Endothelial cell of umbilical vein (primary cell): Measurements from ENCODE around the gene PPP1CB. TPM values are rescaled to one million over a fixed set of nuclear protein-coding genes. Genes with fewer than 3 reads are reported as not detected.

Source experiments
- BruUV-seq: library from RNA; stranded (reverse); fragments of 400-500 nt; replicated peaks from 2 replicates; lab custom pipeline; 2021; lab: Mats Ljungman, UMichigan
- CTCF ChIA-PET: fragments of 300-600, 350-600 bp; sonication (Branson Sonifier 250); formaldehyde crosslinking; loops from one replicate; lab custom pipeline; 2021; ENCODE audit warnings: antibody characterized with exemption, inconsistent platforms; lab: Charles Lee
- POLR2A ChIA-PET: fragments of 300-600, 350-600 bp; sonication (Branson Sonifier 250); formaldehyde crosslinking; loops from one replicate; lab custom pipeline; 2021; ENCODE audit warnings: antibody characterized with exemption, inconsistent platforms; lab: Charles Lee
- DNase-seq: peaks from one replicate; pipeline ENCODE4 v3.0.0-alpha.2; 2011; ENCODE audit warnings: low read depth, low spot score
- FAIRE-seq: peaks from 2 replicates; lab custom pipeline; 2011; peaks lifted over from hg19 to GRCh38; lab: Jason Lieb, UNC
- H2AFZ ChIP-seq: 2 replicates; pipeline ENCODE4 v1.6.0; 2012; ENCODE audit warnings: low read depth, low read length, control low read depth, inconsistent platforms
- H3K27ac ChIP-seq: 2 replicates; pipeline ENCODE4 v1.5.1; 2011; ENCODE audit warnings: low read depth, mild to moderate bottlenecking, control low read depth, low read length, moderate library complexity; ENCODE audit not compliant: insufficient read depth
- H3K27me3 ChIP-seq, 2 experiments: 2 replicates each; pipeline versions ENCODE4 v1.6.0 to v1.6.1; 2011; ENCODE audit warnings: low read length in 2 of 2, mixed read lengths in 1 of 2; ENCODE audit not compliant: control insufficient read depth in 2 of 2, insufficient read depth in 2 of 2
- H3K36me3 ChIP-seq, 2 experiments: 2 replicates in 1 of 2; 3 replicates in 1 of 2; pipeline ENCODE4 v1.5.1; 2011; ENCODE audit warnings: low read length in 2 of 2, mild to moderate bottlenecking in 1 of 2, moderate library complexity in 1 of 2; ENCODE audit not compliant: control insufficient read depth in 2 of 2, insufficient read depth in 2 of 2; ENCODE audit errors: extremely low read depth in 1 of 2
- H3K4me1 ChIP-seq: 3 replicates; pipeline ENCODE4 v1.5.1; 2011; ENCODE audit warnings: mild to moderate bottlenecking, low read length; ENCODE audit not compliant: control insufficient read depth, insufficient read depth; ENCODE audit errors: extremely low read depth
- H3K4me2 ChIP-seq: 2 replicates; pipeline ENCODE4 v1.6.1; 2011; ENCODE audit warnings: low read length, control low read depth, mixed read lengths; ENCODE audit not compliant: insufficient read depth
- H3K4me3 ChIP-seq, 3 experiments: fragments of 200-600 bp in 1 of 3; sonication (generic), shearing (Covaris generic) in 1 of 3; replicated peaks in 1 of 3; 2 replicates each; pipeline ENCODE4 v1.5.1; 2011 to 2016; ENCODE audit warnings: control low read depth in 3 of 3, low read length in 3 of 3, mild to moderate bottlenecking in 2 of 3, inconsistent platforms in 1 of 3, low read depth in 1 of 3, moderate library complexity in 1 of 3; ENCODE audit not compliant: insufficient read depth in 1 of 3
- H3K79me2 ChIP-seq: 2 replicates; pipeline ENCODE4 v1.6.0; 2012; ENCODE audit warnings: low read length, inconsistent platforms; ENCODE audit not compliant: control insufficient read depth, insufficient read depth
- H3K9ac ChIP-seq: replicated peaks from 2 replicates; pipeline ENCODE3; 2011; ENCODE audit warnings: low read length, control low read depth; ENCODE audit not compliant: insufficient read depth; ENCODE audit errors: extremely low read depth
- H3K9me1 ChIP-seq: replicated peaks from 3 replicates; pipeline ENCODE4 v1.6.0; 2011; ENCODE audit warnings: mild to moderate bottlenecking, low read length; ENCODE audit not compliant: control insufficient read depth, insufficient read depth; ENCODE audit errors: extremely low read depth
- H3K9me3 ChIP-seq: replicated peaks from 2 replicates; pipeline ENCODE4 v1.5.1; 2012; ENCODE audit warnings: low read length, inconsistent platforms; ENCODE audit not compliant: control insufficient read depth, insufficient read depth
- H4K20me1 ChIP-seq: replicated peaks from 2 replicates; pipeline ENCODE3; 2011; ENCODE audit warnings: mild to moderate bottlenecking, low read length; ENCODE audit not compliant: control insufficient read depth, insufficient read depth; ENCODE audit errors: extremely low read depth
- CTCF ChIP-seq, 2 donors: IDR thresholded peaks; 1 replicate in 1 of 2; 2 replicates in 1 of 2; pipeline ENCODE4 v1.5.1; 2011; ENCODE audit warnings: low read length in 2 of 2, mild to moderate bottlenecking in 2 of 2, moderate library complexity in 2 of 2, control low read depth in 1 of 2, inconsistent platforms in 1 of 2, low read depth in 1 of 2; ENCODE audit not compliant: insufficient read depth in 1 of 2; ENCODE audit errors: extremely low read depth in 1 of 2
- EZH2 ChIP-seq: IDR thresholded peaks from 2 replicates; pipeline ENCODE4 v1.6.1; 2012; ENCODE audit warnings: borderline replicate concordance, low read depth, mild to moderate bottlenecking, moderate library complexity, low read length, inconsistent platforms; ENCODE audit not compliant: severe bottlenecking
- FOS ChIP-seq: IDR thresholded peaks from 2 replicates; pipeline ENCODE4 v1.6.1; 2011; ENCODE audit warnings: mild to moderate bottlenecking, low read length, moderate library complexity, borderline replicate concordance; ENCODE audit not compliant: insufficient read depth
- GATA2 ChIP-seq: IDR thresholded peaks from 2 replicates; pipeline ENCODE4 v1.7.0; 2011; ENCODE audit warnings: low read depth, mild to moderate bottlenecking, moderate library complexity, mixed read lengths, low read length; ENCODE audit not compliant: insufficient read length, insufficient read depth
- JUN ChIP-seq: IDR thresholded peaks from 2 replicates; pipeline ENCODE4 v1.6.1; 2011; ENCODE audit warnings: borderline replicate concordance, low read depth; ENCODE audit not compliant: insufficient read length, insufficient read depth
- MAX ChIP-seq: IDR thresholded peaks from 2 replicates; pipeline ENCODE4 v1.6.1; 2011; ENCODE audit not compliant: insufficient read depth, insufficient read length
- MYC ChIP-seq: IDR thresholded peaks from one replicate; pipeline ENCODE4 v1.6.1; 2011; ENCODE audit warnings: mild to moderate bottlenecking, low read depth, low read length
- POLR2A ChIP-seq: IDR thresholded peaks from 2 replicates; pipeline ENCODE4 v1.6.1; 2012; ENCODE audit warnings: low read depth, mild to moderate bottlenecking, control low read depth, low read length
- POLR2AphosphoS5 ChIP-seq: IDR thresholded peaks from 2 replicates; pipeline ENCODE4 v1.6.1; 2012; ENCODE audit warnings: low read depth, mild to moderate bottlenecking, control low read depth, low read length, moderate library complexity; ENCODE audit not compliant: insufficient read depth
- dilution Hi-C: fragments of 300-500 bp; cut with MboI; formaldehyde crosslinking; loops from one replicate; pipeline ENCODE4 v1.15.0; 2019; ENCODE audit warnings: low sequenced_read_pairs; ENCODE audit not compliant: extremely low pct_ligation_motif_present
- intact Hi-C: fragments of 100-400 bp; cut with micrococcal nuclease; formaldehyde crosslinking; loops from one replicate; pipeline ENCODE4 v1.10.0; 2022
- polyA plus RNA-seq, 4 experiments: library from polyadenylated mRNA; depleted of rRNA in 3 of 4; stranded (reverse) in 3 of 4; unstranded in 1 of 4; fragments of >200 nt; gene quantifications; 2 replicates each; pipeline versions ENCODE4 v1.2.1 to v1.2.3, GENCODE V29; 2011 to 2012; ENCODE audit warnings: missing spikeins in 1 of 4
- total RNA-seq: library from RNA; stranded (reverse); gene quantifications from 2 replicates; pipeline ENCODE4 v1.2.3, GENCODE V29; 2021

Gene PPP1CB
- total and polyA plus RNA-seq, 2 donors (not counting 3 experiments of a cell fraction or from before 2014, with no cell fraction given), result 29.8 to 163 TPM

- no TSS peak for BruUV-seq
- H3K27me3 ChIP-seq, result peaks cover 0 to 2% of the 10 kb centered on the region in 2 experiments
- no peak overlapping the region for H2AFZ ChIP-seq
- H3K4me3 ChIP-seq, result no peak overlapping the region
- H3K9me1 ChIP-seq, result no peaks in the 10 kb centered on the region
- dilution Hi-C loops (no loop called here), intact Hi-C loops (no loop called here)
- no peak overlapping the region for H3K27ac ChIP-seq
- no peaks in the 10 kb centered on the region for H3K4me1 ChIP-seq
- no peak overlapping the region for H3K4me2 ChIP-seq
- CTCF ChIA-PET, result interaction anchor here (0.7 kb wide), 1 partner anchor 10 kb away, joined by 3 read pairs; no protein-coding TSS in a partner anchor
- H3K36me3 ChIP-seq, result no peaks in the 10 kb centered on the region
- H3K9me3 ChIP-seq, result no peaks in the 10 kb centered on the region
- FAIRE-seq (no peak), DNase-seq (no peak)
- no peak for TF ChIP-seq POLR2AphosphoS5
- TF ChIP-seq POLR2A, result no peak
- TF ChIP-seq EZH2, result no peak
- no peak for TF ChIP-seq JUN
- TF ChIP-seq GATA2, result no peak
- no peak for TF ChIP-seq MYC
- no peak for TF ChIP-seq MAX
- H4K20me1 ChIP-seq, result no peaks in the 10 kb centered on the region
- POLR2A ChIA-PET, result no interaction called here
- H3K79me2 ChIP-seq, result no peaks in the 10 kb centered on the region
- H3K9ac ChIP-seq, result no peak overlapping the region
Observed at GRCh38 chr2:28705751-28706440, 45.7 kb upstream of the PPP1CB start.

GRCh38 chr2:28707592-28707991 is 44.0 kb upstream of the PPP1CB start:
- FAIRE-seq (no peak), DNase-seq (no peak)
- ChIA-PET POLR2A (no interaction called here), CTCF (no interaction called here)
- no peaks in the 10 kb centered on the region for H3K79me2 ChIP-seq
- dilution Hi-C loops, result no loop called here
- H3K4me2 ChIP-seq, result no peak overlapping the region
- BruUV-seq, result no TSS peak
- no peaks in the 10 kb centered on the region for H3K36me3 ChIP-seq
- H2AFZ ChIP-seq, result no peak overlapping the region
- H3K27me3 ChIP-seq, result peaks cover 0 to 2% of the 10 kb centered on the region in 2 experiments
- H3K9ac ChIP-seq, result no peak overlapping the region
- no peaks in the 10 kb centered on the region for H3K9me1 ChIP-seq
- no peak overlapping the region for H3K4me3 ChIP-seq
- intact Hi-C loops, result no loop called here
- H3K9me3 ChIP-seq, result no peaks in the 10 kb centered on the region
- H3K4me1 ChIP-seq, result no peaks in the 10 kb centered on the region
- H4K20me1 ChIP-seq, result no peaks in the 10 kb centered on the region
- no peak overlapping the region for H3K27ac ChIP-seq
- no peak for TF ChIP-seq MYC
- no peak for TF ChIP-seq FOS
- TF ChIP-seq POLR2A, result no peak
- TF ChIP-seq EZH2, result no peak
- no peak for TF ChIP-seq CTCF (IDR thresholded peaks at IDR 0.05; ENCODE audit: extremely low read depth in 1 of 2, insufficient read depth in 1 of 2, low read depth in 1 of 2, low read length in 2 of 2)
- no peak for TF ChIP-seq JUN
- no peak for TF ChIP-seq POLR2AphosphoS5
- TF ChIP-seq GATA2, result no peak
- no peak for TF ChIP-seq MAX
